IMR-90 (cell line): Measurements from ENCODE around the gene SLN. TPM values are rescaled to one million over a fixed set of nuclear protein-coding genes. Genes with fewer than 3 reads are reported as not detected.

Experiments
- ATAC-seq: fragments of 200-7000 bp; cut with Tn5 transposase; 2 replicates; pipeline ENCODE4 v1.9.1; 2020; ENCODE audit warnings: low read depth, mild to moderate bottlenecking, moderate library complexity
- BruUV-seq: library from RNA; stranded (reverse); fragments of 400-500 nt; replicated peaks from 2 replicates; lab custom pipeline; 2021; lab: Mats Ljungman, UMichigan
- CTCF ChIA-PET: fragments of 300-600 bp; formaldehyde crosslinking; extraction: SDS; loops from one replicate; lab custom pipeline; 2021; ENCODE audit warnings: antibody characterized with exemption; lab: Yijun Ruan, JAX
- POLR2A ChIA-PET: fragments of 300-600 bp; sonication (Branson Sonifier 250); formaldehyde crosslinking; loops from one replicate; lab custom pipeline; 2022; ENCODE audit warnings: antibody characterized with exemption; ENCODE audit not compliant: unreplicated experiment; lab: Charles Lee
- DNase-seq: peaks from one replicate; pipeline ENCODE4 v3.0.0; 2013
- H2AFZ ChIP-seq: replicated peaks from 2 replicates; pipeline ENCODE3; 2013; ENCODE audit warnings: low read length, mild to moderate bottlenecking; ENCODE audit not compliant: poor library complexity
- H2AK5ac ChIP-seq: 2 replicates; pipeline ENCODE4 v1.6.1; 2013; ENCODE audit warnings: low read depth, low read length, inconsistent platforms
- H2AK9ac ChIP-seq: replicated peaks from 2 replicates; pipeline ENCODE3; 2013; ENCODE audit warnings: mild to moderate bottlenecking, low read depth, low read length, moderate library complexity; ENCODE audit not compliant: poor library complexity
- H2BK120ac ChIP-seq: 2 replicates; pipeline ENCODE4 v1.6.1; 2013; ENCODE audit warnings: low read depth, low read length, inconsistent platforms
- H2BK15ac ChIP-seq: 3 replicates; pipeline ENCODE4 v1.6.1; 2013; ENCODE audit warnings: low read depth, low read length, inconsistent platforms
- H2BK20ac ChIP-seq: 2 replicates; pipeline ENCODE4 v1.6.1; 2013; ENCODE audit warnings: low read depth, mild to moderate bottlenecking, inconsistent platforms, low read length, moderate library complexity
- H2BK5ac ChIP-seq: 2 replicates; pipeline ENCODE4 v1.6.1; 2013; ENCODE audit warnings: mild to moderate bottlenecking, low read depth, low read length, inconsistent platforms; ENCODE audit not compliant: poor library complexity, severe bottlenecking
- H3K14ac ChIP-seq: replicated peaks from 2 replicates; pipeline ENCODE4 v1.6.1; 2013; ENCODE audit warnings: low read depth, low read length, inconsistent platforms
- H3K18ac ChIP-seq: 2 replicates; pipeline ENCODE4 v1.6.1; 2013; ENCODE audit warnings: low read depth, low read length, control low read depth
- H3K23ac ChIP-seq: 2 replicates; pipeline ENCODE4 v1.6.1; 2013; ENCODE audit warnings: low read depth, low read length, inconsistent platforms
- H3K27ac ChIP-seq: 2 replicates; pipeline ENCODE4 v1.5.1; 2013; ENCODE audit warnings: mild to moderate bottlenecking, control low read depth, low read length; ENCODE audit not compliant: insufficient read depth
- H3K27me3 ChIP-seq: 2 replicates; pipeline ENCODE4 v1.6.1; 2013; ENCODE audit warnings: low read length; ENCODE audit not compliant: control insufficient read depth, insufficient read depth
- H3K36me3 ChIP-seq: 2 replicates; pipeline ENCODE4 v1.6.1; 2013; ENCODE audit warnings: low read length, mixed read lengths; ENCODE audit not compliant: control insufficient read depth, insufficient read depth
- H3K4ac ChIP-seq: 2 replicates; pipeline ENCODE4 v1.6.1; 2013; ENCODE audit warnings: low read depth, low read length, inconsistent platforms
- H3K4me1 ChIP-seq: 2 replicates; pipeline ENCODE4 v1.6.1; 2013; ENCODE audit warnings: low read length, mixed read lengths; ENCODE audit not compliant: control insufficient read depth, insufficient read depth
- H3K4me2 ChIP-seq: 2 replicates; pipeline ENCODE4 v1.6.1; 2013; ENCODE audit warnings: low read depth, mild to moderate bottlenecking, control low read depth, low read length, moderate library complexity
- H3K4me3 ChIP-seq: 2 replicates; pipeline ENCODE4 v1.5.1; 2013; ENCODE audit warnings: low read depth, mild to moderate bottlenecking, control low read depth, low read length, moderate library complexity; ENCODE audit not compliant: insufficient read depth
- H3K56ac ChIP-seq: 2 replicates; pipeline ENCODE4 v1.6.1; 2013; ENCODE audit warnings: low read length, inconsistent platforms; ENCODE audit not compliant: insufficient read depth; ENCODE audit errors: extremely low read depth
- H3K79me1 ChIP-seq, 2 experiments: 2 replicates each; pipeline ENCODE4 v1.6.1; 2013; ENCODE audit warnings: low read length in 2 of 2, inconsistent platforms in 1 of 2, low read depth in 1 of 2
- H3K9ac ChIP-seq: 2 replicates; pipeline ENCODE4 v1.6.1; 2013; ENCODE audit warnings: low read depth, low read length, control low read depth
- H3K9me1 ChIP-seq: 2 replicates; pipeline ENCODE4 v1.6.1; 2013; ENCODE audit warnings: low read length, inconsistent platforms; ENCODE audit not compliant: insufficient read depth
- H3K9me3 ChIP-seq: 2 replicates; pipeline ENCODE4 v1.6.1; 2013; ENCODE audit warnings: low read length; ENCODE audit not compliant: control insufficient read depth, insufficient read depth
- H4K20me1 ChIP-seq: 2 replicates; pipeline ENCODE4 v1.6.1; 2013; ENCODE audit warnings: low read length, inconsistent platforms; ENCODE audit not compliant: insufficient read depth
- H4K5ac ChIP-seq: 2 replicates; pipeline ENCODE4 v1.6.1; 2013; ENCODE audit warnings: mild to moderate bottlenecking, low read depth, low read length, control low read depth
- H4K8ac ChIP-seq, 2 experiments: 2 replicates each; pipeline ENCODE4 v1.6.1; 2013; ENCODE audit warnings: low read depth in 2 of 2, low read length in 2 of 2, control low read depth in 1 of 2, inconsistent platforms in 1 of 2
- H4K91ac ChIP-seq: 2 replicates; pipeline ENCODE4 v1.6.1; 2013; ENCODE audit warnings: low read depth, low read length, inconsistent platforms; ENCODE audit not compliant: insufficient read depth
- BHLHE40 ChIP-seq: fragments of 150-350 bp; IDR thresholded peaks from 2 replicates; pipeline ENCODE4 v1.6.1; 2016; ENCODE audit warnings: mild to moderate bottlenecking, low read depth, low read length
- CHD1 ChIP-seq: IDR thresholded peaks from 2 replicates; pipeline ENCODE4 v1.6.1; 2012; ENCODE audit warnings: low read depth, low read length, improper control_type of control experiment
- CTCF ChIP-seq: conservative IDR thresholded peaks from 2 replicates; pipeline ENCODE4 v1.5.1; 2012; ENCODE audit warnings: mild to moderate bottlenecking, low read depth, low read length, improper control_type of control experiment
- ELK1 ChIP-seq: fragments of 150-350 bp; IDR thresholded peaks from 2 replicates; pipeline ENCODE4 v1.6.1; 2016; ENCODE audit warnings: low read depth, mild to moderate bottlenecking, low read length, moderate library complexity, borderline replicate concordance
- FOS ChIP-seq: fragments of 150-350 bp; IDR thresholded peaks from 2 replicates; pipeline ENCODE4 v1.6.1; 2016; ENCODE audit warnings: low read depth, low read length
- MAFK ChIP-seq: IDR thresholded peaks from 2 replicates; pipeline ENCODE4 v1.6.1; 2012; ENCODE audit warnings: low read depth, low read length, improper control_type of control experiment
- MAZ ChIP-seq: IDR thresholded peaks from 2 replicates; pipeline ENCODE4 v1.6.1; 2012; ENCODE audit warnings: low read depth, mild to moderate bottlenecking, low read length, improper control_type of control experiment, moderate library complexity, borderline replicate concordance
- NFE2L2 ChIP-seq: fragments of 150-350 bp; IDR thresholded peaks from 2 replicates; pipeline ENCODE4 v1.6.1; 2016; ENCODE audit warnings: low read depth, mild to moderate bottlenecking, low read length
- POLR2A ChIP-seq: IDR thresholded peaks from 2 replicates; pipeline ENCODE4 v1.6.1; 2012; ENCODE audit warnings: mild to moderate bottlenecking, low read depth, low read length
- RCOR1 ChIP-seq: IDR thresholded peaks from 2 replicates; pipeline ENCODE4 v1.6.1; 2012; ENCODE audit warnings: mild to moderate bottlenecking, low read length, improper control_type of control experiment; ENCODE audit not compliant: insufficient replicate concordance
- SMC3 ChIP-seq: fragments of 150-350 bp; IDR thresholded peaks from 2 replicates; pipeline ENCODE4 v1.6.1; 2016; ENCODE audit warnings: low read depth, mild to moderate bottlenecking, antibody characterized with exemption, low read length, moderate library complexity
- USF2 ChIP-seq: fragments of 150-350 bp; IDR thresholded peaks from 2 replicates; pipeline ENCODE4 v1.6.1; 2017; ENCODE audit warnings: mild to moderate bottlenecking, antibody characterized with exemption, low read length, low read depth
- WGBS, 2 experiments: methylation state at CpG; one replicate each; pipeline versions ENCODE4 v1.1.5 to v1.1.7; 2013; ENCODE audit warnings: missing lambda C conversion rate in 2 of 2; ENCODE audit not compliant: insufficient read length in 1 of 2; ENCODE audit errors: extremely low coverage in 2 of 2; 5-methylcytosine and 5-hydroxymethylcytosine counted together
- dilution Hi-C: fragments of 300-500 bp; cut with HindIII; formaldehyde crosslinking; loops from one replicate; pipeline ENCODE4 v1.14.3; 2018; ENCODE audit warnings: low sequenced_read_pairs; ENCODE audit not compliant: unreplicated experiment
- in situ Hi-C: fragments of 300-500 bp; cut with MboI; formaldehyde crosslinking; loops from 3 replicates; pipeline ENCODE4 v1.14.3; 2019; ENCODE audit warnings: low sequenced_read_pairs, inconsistent platforms, mixed read lengths
- intact Hi-C: fragments of 100-400 bp; cut with micrococcal nuclease; formaldehyde crosslinking; loops from 2 replicates; pipeline ENCODE4 v1.10.0; 2022
- polyA plus RNA-seq, 3 experiments: library from polyadenylated mRNA; depleted of rRNA; stranded (reverse); fragments of >200 nt; gene quantifications; 2 replicates each; pipeline ENCODE4 v1.2.3, GENCODE V29; 2012; ENCODE audit warnings: low replicate concordance in 1 of 3
- total RNA-seq: library from RNA; depleted of rRNA; stranded (reverse); fragments of >200 nt; gene quantifications from 2 replicates; pipeline ENCODE4 v1.2.3, GENCODE V29; 2012

SLN gene
- total and polyA plus RNA-seq, 2 of the 4 experiments (the other 2 are of a cell fraction), result not detected

GRCh38 chr11:107756553-107756952, 44.7 kb upstream of the SLN start:
- Histone ChIP-seq H3K36me3 (no peaks in the 10 kb centered on the region), H3K4me3 (no peak overlapping the region), H2AK9ac (no peak overlapping the region), H2BK5ac (no peak overlapping the region), H4K5ac (no peak overlapping the region), H3K9ac (no peak overlapping the region), H3K79me1 (no peaks in the 10 kb centered on the region), H4K20me1 (no peaks in the 10 kb centered on the region), H2AFZ (no peak overlapping the region), H3K18ac (no peak overlapping the region), H2AK5ac (no peak overlapping the region), H3K4me2 (no peak overlapping the region), H3K9me1 (no peaks in the 10 kb centered on the region), H3K4me1 (no peaks in the 10 kb centered on the region), H4K91ac (no peak overlapping the region), H3K4ac (no peak overlapping the region), H4K8ac (no peak overlapping the region), H3K14ac (no peak overlapping the region), H3K27ac (no peak overlapping the region), H2BK120ac (no peak overlapping the region), H3K56ac (no peak overlapping the region), H2BK20ac (no peak overlapping the region), H3K23ac (no peak overlapping the region), H2BK15ac (no peak overlapping the region), H3K27me3 (no peaks in the 10 kb centered on the region; the same call in 1 of the 2 replicates), H3K9me3 (no peaks in the 10 kb centered on the region)
- ChIA-PET CTCF (interaction anchor here (0.7 to 1.4 kb wide), 3 partner anchors 14 to 301 kb away, joined by 3 to 5 read pairs (median 3); no protein-coding TSS in a partner anchor), POLR2A (no interaction called here)
- dilution Hi-C loops (no loop called here), intact Hi-C loops (no loop called here), in situ Hi-C loops (no loop called here)
- TF ChIP-seq RCOR1 (no peak), ELK1 (no peak), CHD1 (no peak), POLR2A (no peak), USF2 (no peak), BHLHE40 (no peak), MAZ (no peak), CTCF (no peak), MAFK (no peak), FOS (no peak), NFE2L2 (no peak), SMC3 (no peak)
- ATAC-seq (no peak), DNase-seq (no peak)
- BruUV-seq, result no TSS peak
- 60% methylated on average over 1 of the region's 1 CpG; no CpG with 5 or more reads in 1 of the 2 experiments for WGBS, 2 experiments
